HG03442 (cell line): ENCODE data around the gene SERAC1.

Source experiments
- ATAC-seq: cut with Tn5 transposase; IDR thresholded peaks from one replicate; pipeline ENCODE4 v1.9.1; 2021; ENCODE audit warnings: mild to moderate bottlenecking, moderate library complexity; ENCODE audit not compliant: unreplicated experiment

The SERAC1 gene

DNA sequence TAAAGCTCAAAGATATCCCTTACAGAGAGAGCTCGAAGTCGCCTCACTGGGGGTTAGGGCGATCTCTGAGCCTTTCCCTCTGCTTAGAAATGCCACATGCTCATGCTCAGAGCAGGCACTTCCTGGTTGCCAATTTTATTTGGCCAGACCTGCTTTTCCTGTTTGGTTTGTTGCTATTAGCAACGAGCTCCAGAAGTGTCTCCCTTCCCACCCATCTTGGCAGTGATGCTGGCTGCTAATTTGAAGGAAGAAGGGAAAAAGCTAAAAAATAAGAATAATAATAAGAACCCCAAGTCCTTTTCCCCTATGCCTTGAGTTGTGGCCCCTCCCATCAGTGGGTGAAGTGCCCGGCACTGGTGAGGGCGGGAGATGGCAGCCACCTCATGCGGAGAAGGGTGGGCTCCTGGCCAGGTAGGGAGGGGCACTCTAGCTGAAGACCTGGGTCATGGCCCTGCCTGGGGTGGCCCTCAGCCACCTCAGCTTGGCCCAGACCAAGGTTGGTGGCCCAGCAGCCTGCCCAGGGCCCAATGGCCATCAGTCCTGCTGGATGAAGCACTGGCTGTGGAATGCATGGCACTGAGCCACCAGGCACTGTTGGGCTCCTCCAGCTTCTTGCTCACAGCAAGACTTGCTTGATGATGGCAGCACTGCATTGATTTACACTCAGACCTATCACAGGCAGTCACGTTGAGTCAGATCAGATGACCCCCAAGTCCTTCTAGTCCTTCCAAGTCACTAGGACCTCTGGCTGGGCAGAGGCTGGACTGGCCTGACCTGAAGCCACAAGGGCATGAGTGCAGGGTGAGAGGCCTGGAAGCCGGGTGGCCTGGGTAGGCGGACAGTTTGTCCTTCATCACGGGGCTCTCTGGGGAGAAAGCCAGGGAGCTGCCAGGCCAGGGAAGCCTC, 107.4 kb downstream of the SERAC1 start:
- no peak for ATAC-seq
